ENCODE measurements around the gene TRA2B.

- TF ChIP-seq POLR2A (IDR thresholded peaks at IDR 0.05), result no peak
- TF ChIP-seq, protein P1, sequence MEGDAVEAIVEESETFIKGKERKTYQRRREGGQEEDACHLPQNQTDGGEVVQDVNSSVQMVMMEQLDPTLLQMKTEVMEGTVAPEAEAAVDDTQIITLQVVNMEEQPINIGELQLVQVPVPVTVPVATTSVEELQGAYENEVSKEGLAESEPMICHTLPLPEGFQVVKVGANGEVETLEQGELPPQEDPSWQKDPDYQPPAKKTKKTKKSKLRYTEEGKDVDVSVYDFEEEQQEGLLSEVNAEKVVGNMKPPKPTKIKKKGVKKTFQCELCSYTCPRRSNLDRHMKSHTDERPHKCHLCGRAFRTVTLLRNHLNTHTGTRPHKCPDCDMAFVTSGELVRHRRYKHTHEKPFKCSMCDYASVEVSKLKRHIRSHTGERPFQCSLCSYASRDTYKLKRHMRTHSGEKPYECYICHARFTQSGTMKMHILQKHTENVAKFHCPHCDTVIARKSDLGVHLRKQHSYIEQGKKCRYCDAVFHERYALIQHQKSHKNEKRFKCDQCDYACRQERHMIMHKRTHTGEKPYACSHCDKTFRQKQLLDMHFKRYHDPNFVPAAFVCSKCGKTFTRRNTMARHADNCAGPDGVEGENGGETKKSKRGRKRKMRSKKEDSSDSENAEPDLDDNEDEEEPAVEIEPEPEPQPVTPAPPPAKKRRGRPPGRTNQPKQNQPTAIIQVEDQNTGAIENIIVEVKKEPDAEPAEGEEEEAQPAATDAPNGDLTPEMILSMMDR (IDR thresholded peaks at IDR 0.05), result no peak
Observed at GRCh38 chr3:185915642-185916041, 22.2 kb downstream of the TRA2B start.

Measured in Peyer's patch (tissue), 4 donors.